B cell (primary cell): ENCODE results near the gene NUB1. TPM values are rescaled to one million over a fixed set of nuclear protein-coding genes. Genes with fewer than 3 reads are reported as not detected.

Experiments used
- ATAC-seq: fragments of 200-7000 bp; cut with Tn5 transposase; one replicate; pipeline ENCODE4 v1.10.0; 2021; ENCODE audit warnings: low read depth, mild to moderate bottlenecking, moderate number of reproducible peaks, moderate library complexity
- CTCF ChIA-PET: fragments of 350-600 bp; sonication (Branson Sonifier 250); formaldehyde crosslinking; loops from one replicate; lab custom pipeline; 2021; ENCODE audit warnings: antibody characterized with exemption, inconsistent platforms; lab: Charles Lee
- POLR2A ChIA-PET: fragments of 350-600 bp; sonication (Branson Sonifier 250); formaldehyde crosslinking; loops from one replicate; lab custom pipeline; 2021; ENCODE audit warnings: antibody characterized with exemption; lab: Charles Lee
- DNase-seq: peaks from one replicate; pipeline ENCODE4 v3.0.0; 2013
- H2AFZ ChIP-seq: 2 replicates; pipeline ENCODE4 v1.6.1; 2012; ENCODE audit warnings: mild to moderate bottlenecking, low read depth, low read length; ENCODE audit not compliant: insufficient read depth, poor library complexity, severe bottlenecking
- H3K27ac ChIP-seq, 2 donors: 1 replicate in 1 of 2; 2 replicates in 1 of 2; pipeline ENCODE4 v1.5.1; 2012 to 2013; ENCODE audit warnings: low read length in 2 of 2, mild to moderate bottlenecking in 2 of 2, moderate library complexity in 1 of 2
- H3K27me3 ChIP-seq, 4 experiments: fragments of 200-600 bp in 1 of 4; sonication (generic) in 1 of 4; replicated peaks in 1 of 4; 1 replicate in 2 of 4; 2 replicates in 2 of 4; pipeline versions ENCODE4 v1.6.1 to v1.7.0; 2013 to 2016; ENCODE audit warnings: low read length in 3 of 4, mild to moderate bottlenecking in 2 of 4, mixed read lengths in 1 of 4, moderate library complexity in 1 of 4; ENCODE audit not compliant: insufficient read depth in 4 of 4, control insufficient read depth in 3 of 4; ENCODE audit errors: control extremely low read depth in 1 of 4
- H3K36me3 ChIP-seq, 2 experiments: replicated peaks in 1 of 2; 1 replicate in 1 of 2; 2 replicates in 1 of 2; pipeline versions ENCODE4 v1.6.1 to v1.7.1; 2013; ENCODE audit warnings: low read length in 1 of 2; ENCODE audit not compliant: insufficient read depth in 2 of 2, control insufficient read depth in 1 of 2; ENCODE audit errors: control extremely low read depth in 1 of 2, extremely low read depth in 1 of 2
- H3K4me1 ChIP-seq, 2 donors: fragments of 200-600 bp in 1 of 2; sonication (generic) in 1 of 2; 1 replicate in 1 of 2; 2 replicates in 1 of 2; pipeline versions ENCODE4 v1.5.1 to v1.6.1; 2013 to 2017; ENCODE audit warnings: low read length in 2 of 2; ENCODE audit not compliant: control insufficient read depth in 2 of 2, insufficient read depth in 2 of 2
- H3K4me2 ChIP-seq: replicated peaks from 2 replicates; pipeline ENCODE3; 2012; ENCODE audit warnings: mild to moderate bottlenecking, low read depth, low read length; ENCODE audit not compliant: poor library complexity, severe bottlenecking
- H3K4me3 ChIP-seq, 5 experiments: fragments of 200-600 bp in 1 of 5; sonication (generic) in 1 of 5; 1 replicate in 3 of 5; 2 replicates in 2 of 5; pipeline versions ENCODE4 v1.5.1 to v1.7.0; 2011 to 2016; ENCODE audit warnings: low read length in 4 of 5, mild to moderate bottlenecking in 4 of 5, low read depth in 2 of 5, control low read depth in 1 of 5, moderate library complexity in 1 of 5; ENCODE audit not compliant: insufficient read depth in 1 of 5; ENCODE audit errors: control extremely low read depth in 1 of 5, extremely low read depth in 1 of 5
- H3K79me2 ChIP-seq: fragments of 200-600 bp; sonication (generic); one replicate; pipeline ENCODE4 v1.6.0; 2016; ENCODE audit warnings: low read length; ENCODE audit not compliant: control insufficient read depth, insufficient read depth
- H3K9ac ChIP-seq: fragments of 200-600 bp; sonication (generic); 2 replicates; pipeline ENCODE4 v1.6.1; 2017; ENCODE audit warnings: mild to moderate bottlenecking, low read length, moderate library complexity
- H3K9me3 ChIP-seq, 3 donors: one replicate each; pipeline versions ENCODE4 v1.6.1 to v1.7.1; 2013; ENCODE audit warnings: low read length in 2 of 3; ENCODE audit not compliant: control insufficient read depth in 2 of 3, insufficient read depth in 1 of 3; ENCODE audit errors: control extremely low read depth in 1 of 3
- H4K20me1 ChIP-seq: 2 replicates; pipeline ENCODE4 v1.6.0; 2012; ENCODE audit warnings: mild to moderate bottlenecking, low read length; ENCODE audit not compliant: insufficient read depth, control insufficient read depth, poor library complexity, severe bottlenecking
- H3K27ac Mint-ChIP-seq: one replicate; pipeline ENCODE4 v1.8.0; 2021; ENCODE audit warnings: mixed read lengths
- H3K27me3 Mint-ChIP-seq: one replicate; pipeline ENCODE4 v1.8.0; 2021; ENCODE audit warnings: mixed read lengths
- H3K4me1 Mint-ChIP-seq: one replicate; pipeline ENCODE4 v1.8.0; 2021; ENCODE audit warnings: mixed read lengths
- H3K4me3 Mint-ChIP-seq: one replicate; pipeline ENCODE4 v1.8.0; 2021; ENCODE audit warnings: mixed read lengths
- H3K9me3 Mint-ChIP-seq: one replicate; pipeline ENCODE4 v1.8.0; 2022; ENCODE audit warnings: mixed read lengths; ENCODE audit not compliant: insufficient read depth
- EZH2 ChIP-seq: IDR thresholded peaks from 2 replicates; pipeline ENCODE4 v1.6.1; 2012; ENCODE audit warnings: borderline replicate concordance, low read depth, mild to moderate bottlenecking, moderate library complexity, low read length; ENCODE audit not compliant: insufficient read depth, poor library complexity, severe bottlenecking
- WGBS: methylation state at CpG from one replicate; pipeline ENCODE4 v1.1.5; 2013; ENCODE audit warnings: missing lambda C conversion rate; ENCODE audit not compliant: insufficient coverage; 5-methylcytosine and 5-hydroxymethylcytosine counted together
- intact Hi-C: fragments of 100-400 bp; cut with micrococcal nuclease; formaldehyde crosslinking; loops from one replicate; pipeline ENCODE4 v1.10.0; 2022
- polyA plus RNA-seq: library from polyadenylated mRNA; depleted of rRNA; stranded (reverse); fragments of >200 nt; gene quantifications from 2 replicates; pipeline ENCODE4 v1.2.3, GENCODE V29; 2012
- total RNA-seq, 2 donors: library from RNA; stranded (reverse); fragments of 120-200 nt in 1 of 2; gene quantifications; 1 replicate in 1 of 2; 2 replicates in 1 of 2; pipeline versions ENCODE4 v1.2.3 to v1.2.4, GENCODE V29; 2013 to 2022
- TF ChIP-seq, protein P1 (sequence below): fragments of 200-600 bp; IDR thresholded peaks from one replicate; pipeline ENCODE4 v1.8.0; 2022; ENCODE audit warnings: antibody characterized with exemption, mild to moderate bottlenecking

NUB1 gene
- total and polyA plus RNA-seq, 2 donors (not counting 1 experiment from before 2014, with no cell fraction given), result 55.0 to 104 TPM

DNA sequence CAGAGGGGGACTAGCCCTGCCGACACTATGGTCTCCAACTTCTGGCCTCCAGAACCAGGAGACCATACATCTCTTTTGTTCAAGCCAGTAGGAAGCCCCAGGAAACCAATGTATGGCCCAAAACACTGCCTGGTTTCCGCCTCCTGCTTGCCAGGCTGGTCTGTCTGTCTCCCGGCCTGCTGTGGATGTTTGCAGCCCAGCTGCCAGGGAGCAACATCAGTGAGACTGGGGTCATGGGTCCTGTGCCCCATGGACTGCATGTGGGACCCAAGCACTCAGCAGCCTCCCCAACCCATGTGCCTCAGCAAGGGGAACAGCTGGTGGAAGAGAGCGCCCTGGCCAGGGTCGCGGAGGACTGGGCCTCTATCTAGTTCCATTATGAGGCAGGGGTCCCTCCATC lies 33.4 kb upstream of the NUB1 start:
- Histone ChIP-seq H4K20me1 (no peaks in the 10 kb centered on the region), H2AFZ (no peak overlapping the region), H3K27ac (no peak overlapping the region), H3K79me2 (no peaks in the 10 kb centered on the region), H3K27me3 (peaks cover 0 to 49% (median 15%) of the 10 kb centered on the region in 4 experiments), H3K36me3 (no peaks in the 10 kb centered on the region), H3K4me2 (no peak overlapping the region), H3K9ac (no peak overlapping the region), H3K9me3 (peaks cover 0 to 11% (median 7%) of the 10 kb centered on the region in 3 donors), H3K4me3 (no peak overlapping the region), H3K4me1 (peaks cover 5 to 10% of the 10 kb centered on the region in 2 donors)
- ATAC-seq, result no peak
- 91% methylated on average over 6 of the region's 6 CpGs for WGBS
- intact Hi-C loops, result no loop called here
- Mint-ChIP-seq H3K4me3 (no peak overlapping the region), H3K9me3 (no peaks in the 10 kb centered on the region), H3K27me3 (peaks cover 30% of the 10 kb centered on the region), H3K4me1 (peaks cover 10% of the 10 kb centered on the region), H3K27ac (no peak overlapping the region)
- DNase-seq, result no peak
- CTCF ChIA-PET, result interaction anchor here (1.1 to 3.9 kb wide), 2 partner anchors 43 to 451 kb away, joined by 6 to 38 read pairs; no protein-coding TSS in a partner anchor
- POLR2A ChIA-PET, result no interaction called here
- TF ChIP-seq EZH2, result no peak
- TF ChIP-seq, protein P1, sequence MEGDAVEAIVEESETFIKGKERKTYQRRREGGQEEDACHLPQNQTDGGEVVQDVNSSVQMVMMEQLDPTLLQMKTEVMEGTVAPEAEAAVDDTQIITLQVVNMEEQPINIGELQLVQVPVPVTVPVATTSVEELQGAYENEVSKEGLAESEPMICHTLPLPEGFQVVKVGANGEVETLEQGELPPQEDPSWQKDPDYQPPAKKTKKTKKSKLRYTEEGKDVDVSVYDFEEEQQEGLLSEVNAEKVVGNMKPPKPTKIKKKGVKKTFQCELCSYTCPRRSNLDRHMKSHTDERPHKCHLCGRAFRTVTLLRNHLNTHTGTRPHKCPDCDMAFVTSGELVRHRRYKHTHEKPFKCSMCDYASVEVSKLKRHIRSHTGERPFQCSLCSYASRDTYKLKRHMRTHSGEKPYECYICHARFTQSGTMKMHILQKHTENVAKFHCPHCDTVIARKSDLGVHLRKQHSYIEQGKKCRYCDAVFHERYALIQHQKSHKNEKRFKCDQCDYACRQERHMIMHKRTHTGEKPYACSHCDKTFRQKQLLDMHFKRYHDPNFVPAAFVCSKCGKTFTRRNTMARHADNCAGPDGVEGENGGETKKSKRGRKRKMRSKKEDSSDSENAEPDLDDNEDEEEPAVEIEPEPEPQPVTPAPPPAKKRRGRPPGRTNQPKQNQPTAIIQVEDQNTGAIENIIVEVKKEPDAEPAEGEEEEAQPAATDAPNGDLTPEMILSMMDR, result no peak

DNA sequence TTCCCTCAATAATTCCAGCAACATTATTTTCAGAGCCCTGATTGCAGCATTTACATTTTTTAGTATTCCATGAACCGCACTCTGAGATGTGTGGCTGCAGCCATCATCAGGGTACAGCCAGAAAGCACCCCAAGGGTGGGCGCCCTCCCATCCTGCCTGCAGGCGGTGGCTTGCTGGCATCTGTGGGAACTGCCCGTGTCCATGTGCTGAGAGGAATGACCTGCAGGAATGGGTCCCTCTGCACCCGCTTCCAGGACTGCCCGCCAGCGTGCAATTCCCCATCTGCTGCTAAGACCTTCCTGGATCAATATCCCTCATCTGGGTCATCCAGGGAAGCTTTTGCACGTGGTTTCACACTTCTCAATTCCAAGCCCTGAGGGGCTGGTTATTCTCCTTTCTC lies 32.8 kb upstream of the NUB1 start:
- no peak for TF ChIP-seq EZH2
- TF ChIP-seq, protein P1, result no peak

More for the DNA sequence above, 32.8 kb upstream of the NUB1 start:
- Histone ChIP-seq H3K4me2 (no peak overlapping the region), H3K27me3 (peaks cover 0 to 45% (median 12%) of the 10 kb centered on the region in 4 experiments), H3K36me3 (no peaks in the 10 kb centered on the region), H3K9me3 (peaks cover 0 to 11% (median 7%) of the 10 kb centered on the region in 3 donors), H4K20me1 (no peaks in the 10 kb centered on the region), H2AFZ (no peak overlapping the region), H3K27ac (no peak overlapping the region), H3K79me2 (no peaks in the 10 kb centered on the region), H3K4me1 (peaks cover under 1 to 5% of the 10 kb centered on the region in 2 donors), H3K9ac (no peak overlapping the region), H3K4me3 (no peak overlapping the region)
- WGBS, result 85% methylated on average over 8 of the region's 8 CpGs
- DNase-seq, result no peak
- no peaks in the 10 kb centered on the region for H3K9me3 Mint-ChIP-seq
- peaks cover 27% of the 10 kb centered on the region for H3K27me3 Mint-ChIP-seq
- CTCF ChIA-PET, result interaction anchor here (0.6 to 3.9 kb wide), 3 partner anchors 42 to 450 kb away, joined by 3 to 38 read pairs (median 4); no protein-coding TSS in a partner anchor
- no peak overlapping the region for H3K4me3 Mint-ChIP-seq
- ATAC-seq, result no peak
- peaks cover 7% of the 10 kb centered on the region for H3K4me1 Mint-ChIP-seq
- POLR2A ChIA-PET, result no interaction called here
- intact Hi-C loops, result no loop called here
- H3K27ac Mint-ChIP-seq, result no peak overlapping the region
